Tibial nerve (tissue), 3 donors: ENCODE results near the gene KCNG4.

Experiments used
- POLR2A ChIP-seq, 2 donors: fragments of 450-650 bp; IDR thresholded peaks; one replicate each; pipeline ENCODE4 v1.6.1; 2017; ENCODE audit warnings: antibody characterized with exemption in 2 of 2, mild to moderate bottlenecking in 2 of 2, moderate library complexity in 2 of 2
- TF ChIP-seq, protein P1 (sequence below), 5 experiments: fragments of 200-600 bp in 3 of 5; fragments of 450-650 bp in 2 of 5; sonication (generic) in 3 of 5; IDR thresholded peaks; one replicate each; pipeline ENCODE4 v1.5.1; 2016 to 2019; ENCODE audit warnings: antibody characterized with exemption in 5 of 5, mild to moderate bottlenecking in 3 of 5, moderate library complexity in 2 of 5

DNA sequence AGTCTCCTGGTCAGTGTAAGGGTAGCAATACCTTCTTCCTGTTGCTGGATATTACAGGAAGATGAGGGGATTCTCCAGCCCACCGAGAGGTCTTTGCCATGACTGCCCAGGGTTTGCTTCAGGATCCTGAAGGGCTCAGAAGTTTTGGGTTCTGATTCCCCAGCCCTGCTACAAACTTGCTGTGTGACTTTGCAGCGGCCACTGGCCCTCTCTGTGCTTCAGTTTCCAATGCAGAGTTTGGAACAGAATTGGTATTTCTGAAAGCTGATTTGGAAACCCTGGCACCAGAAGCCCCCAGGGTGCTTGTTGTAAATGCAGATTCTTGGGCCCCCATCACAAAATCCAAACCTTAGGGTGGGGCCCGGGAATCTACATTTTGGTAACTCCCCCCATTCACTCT lies 14.7 kb downstream of the KCNG4 start:
- TF ChIP-seq, protein P1, sequence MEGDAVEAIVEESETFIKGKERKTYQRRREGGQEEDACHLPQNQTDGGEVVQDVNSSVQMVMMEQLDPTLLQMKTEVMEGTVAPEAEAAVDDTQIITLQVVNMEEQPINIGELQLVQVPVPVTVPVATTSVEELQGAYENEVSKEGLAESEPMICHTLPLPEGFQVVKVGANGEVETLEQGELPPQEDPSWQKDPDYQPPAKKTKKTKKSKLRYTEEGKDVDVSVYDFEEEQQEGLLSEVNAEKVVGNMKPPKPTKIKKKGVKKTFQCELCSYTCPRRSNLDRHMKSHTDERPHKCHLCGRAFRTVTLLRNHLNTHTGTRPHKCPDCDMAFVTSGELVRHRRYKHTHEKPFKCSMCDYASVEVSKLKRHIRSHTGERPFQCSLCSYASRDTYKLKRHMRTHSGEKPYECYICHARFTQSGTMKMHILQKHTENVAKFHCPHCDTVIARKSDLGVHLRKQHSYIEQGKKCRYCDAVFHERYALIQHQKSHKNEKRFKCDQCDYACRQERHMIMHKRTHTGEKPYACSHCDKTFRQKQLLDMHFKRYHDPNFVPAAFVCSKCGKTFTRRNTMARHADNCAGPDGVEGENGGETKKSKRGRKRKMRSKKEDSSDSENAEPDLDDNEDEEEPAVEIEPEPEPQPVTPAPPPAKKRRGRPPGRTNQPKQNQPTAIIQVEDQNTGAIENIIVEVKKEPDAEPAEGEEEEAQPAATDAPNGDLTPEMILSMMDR (IDR thresholded peaks at IDR 0.05), result no peak
- TF ChIP-seq POLR2A (IDR thresholded peaks at IDR 0.05), result no peak
